Hepatocyte (in vitro differentiated cells): ENCODE results near the gene ERCC4. TPM values are rescaled to one million over a fixed set of nuclear protein-coding genes. Genes with fewer than 3 reads are reported as not detected.

ENCODE experiments used
- DNase-seq: peaks from one replicate; pipeline ENCODE4 v3.0.0-alpha.2; 2016; ENCODE audit warnings: low spot score
- H2AFZ ChIP-seq: fragments of 200-600 bp; sonication (generic); 2 replicates; pipeline ENCODE4 v1.6.0; 2016; ENCODE audit warnings: antibody characterized with exemption, mild to moderate bottlenecking
- H3K27ac ChIP-seq: fragments of 200-600 bp; sonication (generic); 2 replicates; pipeline ENCODE4 v1.5.1; 2016; ENCODE audit warnings: mild to moderate bottlenecking
- H3K27me3 ChIP-seq: fragments of 200-600 bp; sonication (generic); 2 replicates; pipeline ENCODE4 v1.6.1; 2016
- H3K36me3 ChIP-seq: fragments of 200-600 bp; sonication (generic); replicated peaks from 2 replicates; pipeline ENCODE4 v1.5.1; 2016; ENCODE audit warnings: low read depth; ENCODE audit not compliant: insufficient read depth
- H3K4me1 ChIP-seq: fragments of 200-600 bp; sonication (generic); 2 replicates; pipeline ENCODE4 v1.5.1; 2016; ENCODE audit warnings: mild to moderate bottlenecking, moderate library complexity; ENCODE audit not compliant: insufficient read depth
- H3K4me2 ChIP-seq: fragments of 200-600 bp; sonication (generic); 2 replicates; pipeline ENCODE4 v1.6.0; 2016
- H3K4me3 ChIP-seq: fragments of 200-600 bp; sonication (generic); 2 replicates; pipeline ENCODE4 v1.5.1; 2016; ENCODE audit warnings: mild to moderate bottlenecking
- H3K79me2 ChIP-seq: fragments of 200-600 bp; sonication (generic); 2 replicates; pipeline ENCODE4 v1.6.0; 2017; ENCODE audit warnings: mild to moderate bottlenecking
- H3K9me2 ChIP-seq: fragments of 200-600 bp; sonication (generic); replicated peaks from 2 replicates; pipeline ENCODE4 v1.6.0; 2017; ENCODE audit warnings: mild to moderate bottlenecking; ENCODE audit not compliant: insufficient read depth
- H3K9me3 ChIP-seq: fragments of 200-600 bp; sonication (generic); 2 replicates; pipeline ENCODE4 v1.5.1; 2016; ENCODE audit warnings: low read depth, mild to moderate bottlenecking
- H4K20me1 ChIP-seq: fragments of 200-600 bp; sonication (generic); 2 replicates; pipeline ENCODE4 v1.6.0; 2016; ENCODE audit warnings: mild to moderate bottlenecking; ENCODE audit not compliant: insufficient read depth, poor library complexity, severe bottlenecking
- CTCF ChIP-seq: fragments of 200-600 bp; sonication (generic); IDR thresholded peaks from 2 replicates; pipeline ENCODE4 v1.5.1; 2016; ENCODE audit warnings: antibody characterized with exemption, mild to moderate bottlenecking; ENCODE audit not compliant: poor library complexity
- EZH2 ChIP-seq: fragments of 200-600 bp; sonication (generic); IDR thresholded peaks from 2 replicates; pipeline ENCODE4 v1.6.1; 2016; ENCODE audit warnings: antibody characterized with exemption, mild to moderate bottlenecking, borderline replicate concordance
- EZH2phosphoT487 ChIP-seq: fragments of 200-600 bp; sonication (generic); IDR thresholded peaks from one replicate; pipeline ENCODE4 v1.6.1; 2018; ENCODE audit warnings: antibody characterized with exemption, mild to moderate bottlenecking, low read depth, moderate library complexity; ENCODE audit not compliant: unreplicated experiment, severe bottlenecking
- WGBS: methylation state at CpG from one replicate; pipeline ENCODE4 v1.1.6; 2016; ENCODE audit warnings: low lambda C conversion rate; ENCODE audit errors: missing lambda C conversion rate; 5-methylcytosine and 5-hydroxymethylcytosine counted together
- polyA plus RNA-seq: library from polyadenylated mRNA; unstranded; fragments of >200 nt; fragmentation: Nextera tagmentation; extraction: Ambion mirVana; gene quantifications from 2 replicates; pipeline ENCODE4 v1.2.1, GENCODE V29; 2016
- total RNA-seq: library from RNA; depleted of rRNA; stranded (reverse); fragments of >200 nt; gene quantifications from 2 replicates; pipeline ENCODE4 v1.2.3, GENCODE V29; 2014

The ERCC4 gene
- total and polyA plus RNA-seq, 2 experiments from 2014 or later = 14.5 to 19.3 TPM

GRCh38 chr16:13898233-13898632 lies 21.7 kb upstream of the ERCC4 start:
- Histone ChIP-seq H3K4me2 (no peak overlapping the region), H3K27ac (no peak overlapping the region), H2AFZ (no peak overlapping the region), H4K20me1 (no peaks in the 10 kb centered on the region), H3K9me3 (no peaks in the 10 kb centered on the region), H3K36me3 (no peaks in the 10 kb centered on the region), H3K27me3 (peaks cover 7% of the 10 kb centered on the region), H3K4me1 (no peaks in the 10 kb centered on the region), H3K9me2 (no peaks in the 10 kb centered on the region), H3K79me2 (no peaks in the 10 kb centered on the region), H3K4me3 (no peak overlapping the region)
- WGBS = 92% methylated on average over 3 of the region's 3 CpGs
- no peak for TF ChIP-seq EZH2
- TF ChIP-seq EZH2phosphoT487 = no peak
- TF ChIP-seq CTCF = no peak
- DNase-seq = no peak

DNA sequence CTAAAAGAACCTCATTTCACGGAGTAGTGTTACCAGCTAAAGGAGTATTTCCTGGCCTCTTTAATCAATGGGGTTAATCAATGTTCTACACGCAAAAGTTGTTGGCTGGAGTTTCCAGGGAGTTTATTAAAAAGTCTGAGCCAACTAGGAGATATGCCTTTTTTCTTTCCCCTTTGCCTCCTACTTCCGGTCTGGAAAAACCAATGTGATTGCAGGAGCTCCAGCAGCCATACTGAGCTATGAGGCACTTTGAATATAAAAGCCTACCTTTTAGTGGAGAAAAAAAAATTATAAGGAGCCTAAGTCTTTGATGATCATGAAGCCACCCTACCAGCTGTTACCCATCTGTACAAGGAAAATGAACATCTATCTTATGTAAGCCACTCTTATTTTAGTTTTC lies 17.9 kb upstream of the ERCC4 start:
- H2AFZ ChIP-seq = no peak overlapping the region
- no peaks in the 10 kb centered on the region for H3K79me2 ChIP-seq
- no peaks in the 10 kb centered on the region for H4K20me1 ChIP-seq
- H3K9me3 ChIP-seq = no peaks in the 10 kb centered on the region
- H3K9me2 ChIP-seq = no peaks in the 10 kb centered on the region
- no peaks in the 10 kb centered on the region for H3K27me3 ChIP-seq
- DNase-seq = no peak
- no peak overlapping the region for H3K27ac ChIP-seq
- no peaks in the 10 kb centered on the region for H3K4me1 ChIP-seq
- H3K36me3 ChIP-seq = no peaks in the 10 kb centered on the region
- H3K4me3 ChIP-seq = no peak overlapping the region
- WGBS = 96% methylated on average over 3 of the region's 3 CpGs
- no peak overlapping the region for H3K4me2 ChIP-seq
- TF ChIP-seq CTCF (no peak), EZH2 (no peak), EZH2phosphoT487 (no peak)

- Histone ChIP-seq H3K4me2 (no peak overlapping the region), H3K79me2 (no peaks in the 10 kb centered on the region), H3K9me2 (no peaks in the 10 kb centered on the region), H3K4me1 (no peaks in the 10 kb centered on the region), H3K4me3 (no peak overlapping the region), H3K36me3 (no peaks in the 10 kb centered on the region), H3K27ac (no peak overlapping the region), H2AFZ (no peak overlapping the region), H3K9me3 (no peaks in the 10 kb centered on the region), H4K20me1 (no peaks in the 10 kb centered on the region), H3K27me3 (no peaks in the 10 kb centered on the region)
- WGBS = 75% methylated on average over 3 of the region's 3 CpGs
- TF ChIP-seq CTCF (no peak), EZH2phosphoT487 (no peak), EZH2 (no peak)
- no peak for DNase-seq
Observed at GRCh38 chr16:13902677-13903076, 17.3 kb upstream of the ERCC4 start.

GRCh38 chr16:13904179-13904691 lies 15.7 kb upstream of the ERCC4 start:
- DNase-seq = no peak
- no peak overlapping the region for H3K4me2 ChIP-seq
- no peaks in the 10 kb centered on the region for H3K79me2 ChIP-seq
- H3K4me1 ChIP-seq = no peaks in the 10 kb centered on the region
- 87% methylated on average over 1 of the region's 1 CpG for WGBS
- H2AFZ ChIP-seq = no peak overlapping the region
- TF ChIP-seq EZH2phosphoT487 (no peak), EZH2 (no peak), CTCF (no peak)
- no peaks in the 10 kb centered on the region for H4K20me1 ChIP-seq
- no peaks in the 10 kb centered on the region for H3K27me3 ChIP-seq
- no peak overlapping the region for H3K4me3 ChIP-seq
- H3K9me2 ChIP-seq = no peaks in the 10 kb centered on the region
- H3K36me3 ChIP-seq = no peaks in the 10 kb centered on the region
- H3K9me3 ChIP-seq = no peaks in the 10 kb centered on the region
- H3K27ac ChIP-seq = no peak overlapping the region
